Femur (tissue), 1 donor: ENCODE data around the gene HUNK.

ENCODE experiments used
- DNase-seq: peaks from one replicate; pipeline ENCODE4 v3.0.0-alpha.2; 2017

The HUNK gene

DNA sequence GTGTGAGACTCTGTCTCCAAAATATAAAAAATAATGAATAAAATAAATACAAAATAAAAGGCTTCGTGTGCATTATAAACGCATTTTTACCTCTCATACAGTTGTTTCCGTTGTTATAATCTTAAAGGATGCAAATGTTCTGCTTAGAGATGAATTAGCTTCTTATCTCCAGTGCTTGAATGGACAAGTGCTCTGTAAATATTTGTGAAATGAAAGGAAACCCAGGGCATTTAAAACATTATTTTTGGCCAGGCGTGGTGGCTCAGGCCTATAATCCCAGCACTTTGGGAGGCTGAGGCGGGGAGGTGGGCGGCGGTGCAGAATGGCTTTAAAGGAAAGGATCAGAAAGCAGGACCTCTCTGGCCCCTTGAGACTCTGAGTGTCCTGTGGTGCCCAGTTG lies 94.5 kb downstream of the HUNK start:
- no peak for DNase-seq

DNA sequence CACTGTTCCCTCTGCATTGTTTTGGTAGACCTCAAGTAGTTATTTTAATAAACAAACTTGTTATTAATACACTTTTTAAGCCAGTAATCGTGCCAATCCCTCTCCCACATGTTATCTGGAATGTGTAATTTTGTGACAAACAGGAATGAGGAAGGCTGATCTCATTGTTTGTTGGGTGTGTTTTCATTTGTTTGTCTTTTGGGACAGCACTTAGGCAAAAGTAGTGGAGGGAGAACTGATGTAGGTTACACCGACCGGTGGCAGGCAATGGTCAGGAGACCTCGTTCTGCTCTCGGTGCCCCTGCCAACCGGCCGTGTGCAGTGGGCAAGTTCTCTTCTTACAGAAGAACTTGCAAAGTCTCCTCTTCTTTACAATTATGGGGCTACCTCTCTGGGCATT lies 99.8 kb downstream of the HUNK start:
- no peak for DNase-seq

DNA sequence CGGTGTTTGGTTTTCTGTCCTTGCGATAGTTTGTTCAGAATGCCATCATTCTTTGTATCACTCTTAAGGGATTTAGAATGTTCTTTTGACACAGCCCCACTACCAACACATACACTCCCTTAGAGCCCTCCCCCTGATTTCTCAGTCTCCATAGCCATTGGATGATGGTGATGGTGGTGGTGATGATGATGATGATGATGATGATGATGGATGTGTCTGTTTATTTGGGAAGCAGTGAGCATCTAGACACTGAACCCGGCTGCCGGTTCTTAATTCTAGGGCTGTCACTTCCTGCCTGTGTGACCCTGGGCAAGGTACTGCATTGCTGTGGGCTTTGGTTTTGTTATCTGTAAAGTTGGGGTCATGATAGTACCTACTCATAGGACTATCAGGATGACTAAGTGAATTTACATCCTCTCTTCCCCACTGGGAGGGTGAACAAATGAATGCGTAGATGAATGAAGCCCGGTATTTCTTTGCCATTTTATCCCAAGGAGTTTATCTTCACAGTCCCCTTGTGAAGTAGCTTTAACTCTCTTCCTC lies 100.7 kb downstream of the HUNK start:
- DNase-seq, result no peak

DNA sequence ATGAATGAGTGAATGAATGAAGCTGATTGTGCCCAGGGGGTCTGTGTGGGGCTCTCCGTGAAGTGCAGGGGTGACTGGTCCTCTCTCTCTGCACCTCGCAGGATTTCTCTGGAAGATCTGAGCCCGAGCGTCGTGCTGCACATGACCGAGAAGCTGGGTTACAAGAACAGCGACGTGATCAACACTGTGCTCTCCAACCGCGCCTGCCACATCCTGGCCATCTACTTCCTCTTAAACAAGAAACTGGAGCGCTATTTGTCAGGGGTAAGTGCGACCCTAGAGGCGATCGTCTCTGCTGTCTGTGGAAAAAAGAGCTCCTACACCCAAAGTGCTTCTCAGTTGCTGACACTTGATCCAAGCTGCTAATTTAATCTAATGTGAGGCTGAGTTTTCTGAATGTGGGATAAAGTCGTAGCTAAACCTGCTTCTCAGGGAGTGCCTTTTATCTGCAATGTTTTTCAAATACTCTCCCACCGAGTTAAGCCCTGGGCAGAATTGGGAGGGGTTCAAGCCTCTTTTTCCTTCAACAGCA lies 101.7 kb downstream of the HUNK start:
- no peak for DNase-seq

DNA sequence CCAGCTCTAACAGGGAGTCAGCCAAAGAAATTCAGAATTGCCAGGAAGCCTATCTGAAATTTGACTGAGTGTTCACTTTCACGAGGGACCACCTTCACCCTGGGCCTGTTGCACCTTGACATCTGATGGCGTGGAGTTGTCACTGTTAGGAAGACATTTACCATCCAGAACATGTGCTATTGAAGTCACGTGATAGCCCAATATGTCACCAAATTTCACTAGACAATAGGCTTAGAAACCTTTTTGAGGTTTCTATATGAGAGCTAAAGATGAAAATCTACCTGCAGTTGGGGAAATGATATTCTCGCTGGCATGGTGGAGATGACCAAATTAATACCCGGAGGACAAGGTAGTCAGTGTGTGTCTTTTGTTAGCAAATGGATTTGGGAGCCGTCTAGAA lies 102.7 kb downstream of the HUNK start:
- no peak for DNase-seq

DNA sequence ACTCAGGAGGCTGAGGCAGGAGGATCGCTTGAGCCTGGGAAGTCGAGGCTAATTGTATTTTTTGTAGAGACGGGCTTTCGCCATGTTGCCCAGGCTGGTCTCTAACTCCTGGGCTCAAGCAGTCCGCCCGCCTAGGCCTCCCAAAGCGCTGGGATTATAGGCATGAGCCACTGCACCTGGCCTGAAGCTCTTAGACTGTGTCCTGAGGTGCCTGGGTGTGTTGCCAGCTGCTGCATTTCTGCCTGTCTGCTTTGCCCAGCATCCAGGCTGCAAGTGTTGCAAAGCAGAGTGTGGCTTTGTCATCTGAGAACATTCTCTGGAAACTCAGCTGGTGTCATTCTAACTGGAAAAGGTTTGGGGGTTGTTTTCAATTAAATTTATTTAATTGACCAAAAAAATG lies 105.0 kb downstream of the HUNK start:
- DNase-seq, result no peak

DNA sequence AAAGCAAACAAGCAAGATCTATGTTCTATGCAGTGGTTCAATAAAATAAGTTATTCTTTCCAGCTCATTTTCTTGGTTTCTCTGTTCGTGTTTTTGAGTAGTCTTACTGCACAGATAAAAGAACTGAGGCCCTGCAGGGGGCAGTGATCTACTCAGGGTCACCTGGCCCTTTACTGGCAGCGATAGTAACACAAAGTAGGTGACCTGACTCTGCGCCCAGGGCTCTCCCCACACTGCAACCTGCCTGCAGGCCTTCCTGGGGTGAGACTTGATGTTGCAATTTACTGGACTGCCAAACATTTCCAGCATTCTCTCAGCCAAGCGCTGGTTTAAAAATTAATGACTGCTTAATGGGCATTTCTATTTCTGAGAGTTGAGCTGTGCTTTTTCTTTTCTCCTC lies 110.3 kb downstream of the HUNK start:
- no peak for DNase-seq

DNA sequence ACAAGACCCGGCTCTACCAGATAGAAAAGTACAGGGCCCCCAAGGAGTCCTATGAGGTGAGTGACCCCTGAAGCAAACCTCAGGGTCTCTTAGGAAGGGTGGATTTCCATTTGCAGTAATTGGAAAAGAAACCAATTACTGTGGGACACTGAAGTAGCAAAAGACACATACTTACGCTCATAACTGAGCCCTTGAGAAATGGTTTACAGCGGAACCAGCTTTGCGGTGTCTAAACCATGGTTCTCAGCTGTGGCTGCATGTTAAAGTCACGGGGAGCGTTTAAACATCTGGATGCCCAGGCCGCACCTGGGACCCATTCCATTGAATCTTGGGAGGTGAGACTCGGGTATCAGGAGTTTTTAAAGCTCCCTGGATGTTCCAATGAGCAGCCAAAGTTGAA lies 110.7 kb downstream of the HUNK start:
- DNase-seq, result no peak

DNA sequence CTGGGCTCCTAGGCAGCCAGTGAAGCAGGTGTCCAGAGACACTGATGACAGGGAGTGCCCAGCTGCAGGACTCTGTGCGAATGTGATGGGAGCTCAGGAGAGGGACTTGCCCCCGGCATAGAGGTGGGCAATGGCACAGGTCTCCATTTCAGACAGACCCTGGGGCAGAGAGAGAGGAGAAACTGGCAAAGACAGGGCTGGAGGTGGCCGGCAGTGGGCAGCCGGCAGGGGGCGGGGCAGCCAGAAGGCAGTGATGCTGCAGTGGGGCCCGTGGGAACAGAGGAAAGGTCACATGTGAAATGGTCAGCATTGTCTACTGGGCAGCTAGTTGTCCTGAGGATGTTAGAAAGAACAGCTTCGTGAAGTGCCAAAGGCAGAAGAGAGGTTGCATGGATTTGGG lies 112.6 kb downstream of the HUNK start:
- DNase-seq, result no peak

DNA sequence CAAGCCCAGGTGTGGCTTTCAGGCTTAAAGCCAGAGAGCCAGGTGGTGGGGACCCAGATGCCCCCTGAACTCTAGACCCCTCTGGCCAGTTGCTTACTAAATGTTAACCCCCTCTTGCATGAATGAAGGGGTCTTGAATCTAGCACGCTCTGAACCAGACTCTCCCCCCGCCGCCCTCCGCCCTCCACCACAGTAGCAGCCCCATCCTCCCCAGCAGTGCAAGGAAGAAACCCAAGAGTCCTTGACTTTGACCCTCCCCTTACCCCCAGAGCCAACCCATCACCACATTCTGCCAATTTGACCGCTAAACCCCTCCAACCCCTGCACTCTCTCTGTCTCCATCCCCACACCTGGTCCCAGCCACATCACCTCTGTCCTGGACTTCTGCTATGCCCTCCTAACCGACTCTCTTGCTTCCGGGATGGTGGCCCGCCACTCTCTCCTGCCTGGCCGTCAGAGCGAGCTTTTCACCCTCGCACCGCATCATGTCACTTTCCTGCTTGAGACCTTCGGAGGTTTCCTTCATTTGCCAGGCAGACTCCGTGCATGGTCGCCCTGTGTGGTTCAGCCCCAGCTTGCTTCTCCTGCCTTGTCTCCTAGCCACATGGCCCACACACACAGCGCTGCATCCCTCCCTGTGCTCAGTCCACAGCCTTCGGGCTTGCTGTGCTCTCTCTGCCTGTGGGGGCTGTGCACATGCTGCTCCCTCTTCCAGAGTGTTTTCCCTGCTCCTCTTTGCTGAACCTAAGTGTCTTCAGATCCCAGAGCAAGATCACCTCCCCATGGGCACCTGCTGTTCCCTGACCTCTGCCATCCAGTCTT lies 113.4 kb downstream of the HUNK start:
- no peak for DNase-seq

DNA sequence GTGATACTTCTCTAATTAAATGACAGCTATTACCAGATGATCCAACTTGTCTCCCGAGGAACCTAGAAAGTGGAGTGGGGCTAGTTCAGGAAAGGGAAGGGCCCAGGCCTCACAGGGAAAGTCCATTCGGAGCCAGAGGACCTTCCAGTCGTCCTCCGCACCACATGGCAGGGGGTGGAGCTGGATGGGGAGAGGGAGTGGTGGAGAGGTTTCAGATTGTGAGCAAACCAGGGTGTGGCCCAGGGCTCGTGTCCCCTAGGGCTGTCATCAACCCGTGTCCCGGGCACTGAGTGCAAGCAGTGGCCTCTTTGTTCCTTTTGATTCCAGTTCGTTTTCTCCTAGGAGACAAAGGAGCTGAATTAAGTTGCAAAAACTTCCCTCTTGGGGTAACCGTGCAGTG lies 114.9 kb downstream of the HUNK start:
- DNase-seq, result no peak

DNA sequence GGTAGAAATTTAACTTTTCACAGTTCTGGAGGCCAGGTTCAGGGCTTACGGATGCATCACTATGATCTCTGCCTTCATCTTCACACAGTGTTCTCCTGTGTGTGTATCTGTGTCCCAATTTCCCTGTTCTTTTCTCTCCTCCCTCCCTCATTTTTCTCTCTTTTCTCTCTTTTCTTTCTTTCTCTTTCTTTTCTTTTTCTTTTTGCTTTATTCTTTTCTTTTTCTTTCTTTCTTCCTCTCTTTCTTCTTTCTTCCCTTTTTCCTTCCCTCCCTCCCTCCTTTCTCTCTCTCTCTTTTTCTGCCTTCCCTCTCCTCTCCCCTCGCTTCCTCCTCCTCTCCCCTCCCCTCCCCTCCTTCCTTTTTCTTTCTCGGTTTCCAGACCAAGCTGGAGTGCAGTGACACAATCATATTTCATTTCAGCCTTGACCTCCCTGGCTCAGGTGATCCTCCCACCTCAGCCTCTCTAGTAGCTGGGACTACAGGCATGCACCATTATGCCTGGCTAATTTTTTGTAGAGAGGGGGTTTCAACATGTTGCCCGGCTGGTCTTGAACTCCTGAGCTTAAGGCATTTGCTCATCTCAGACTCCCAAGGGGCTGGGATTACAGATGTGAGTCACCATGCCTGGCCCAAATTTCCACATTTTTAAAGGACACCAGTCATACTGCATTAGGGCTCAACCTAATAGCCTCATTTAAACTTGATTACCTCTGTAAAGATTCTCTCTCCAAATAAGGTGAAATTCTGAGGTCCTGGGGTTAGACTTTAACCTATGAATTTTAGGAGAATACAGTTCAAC lies 115.9 kb downstream of the HUNK start:
- no peak for DNase-seq

DNA sequence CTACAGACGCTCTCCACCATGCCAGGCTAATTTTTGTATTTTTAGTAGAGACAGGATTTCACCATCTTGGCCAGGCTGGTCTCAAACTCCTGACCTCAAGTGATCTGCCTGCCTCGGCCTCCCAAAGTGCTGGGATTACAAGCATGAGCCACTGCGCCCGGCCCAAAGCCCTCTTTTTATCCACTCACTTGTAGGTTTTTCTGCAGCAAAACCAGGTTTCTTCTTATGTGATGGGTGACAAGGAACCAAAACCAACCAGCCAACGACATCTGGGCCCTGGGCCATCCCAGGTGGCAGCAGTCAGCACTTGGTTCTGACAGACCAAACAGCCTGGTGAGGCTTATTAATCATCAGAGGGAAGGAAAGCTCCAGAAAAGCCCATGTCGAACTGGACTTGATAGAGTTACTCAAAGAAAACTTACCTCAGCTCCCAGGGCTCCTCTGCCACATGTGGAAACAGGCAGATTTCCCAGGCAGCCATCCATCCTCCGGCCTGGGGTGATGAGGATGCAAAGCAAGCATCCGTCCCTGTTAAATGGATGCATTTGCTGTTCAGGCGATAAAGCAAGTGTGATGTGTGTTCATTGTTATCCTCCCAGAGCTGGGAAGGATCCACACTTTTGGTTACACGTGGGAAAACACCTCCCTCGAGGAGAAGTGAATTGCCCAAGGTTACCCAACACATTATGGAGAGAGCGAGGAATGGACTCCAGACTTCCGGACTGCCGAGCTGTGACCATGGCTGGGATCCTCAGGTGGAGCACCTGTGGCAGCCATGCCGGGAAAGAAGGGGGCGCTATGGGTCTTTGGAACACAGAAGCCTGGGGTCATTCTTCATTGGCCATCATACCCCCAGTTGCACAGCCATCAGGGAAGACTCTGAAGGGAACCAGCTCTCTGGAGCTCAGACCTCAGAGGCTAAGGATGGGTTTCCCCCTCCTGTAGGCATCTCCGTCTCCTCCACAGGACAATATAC lies 118.8 kb downstream of the HUNK start:
- no peak for DNase-seq

DNA sequence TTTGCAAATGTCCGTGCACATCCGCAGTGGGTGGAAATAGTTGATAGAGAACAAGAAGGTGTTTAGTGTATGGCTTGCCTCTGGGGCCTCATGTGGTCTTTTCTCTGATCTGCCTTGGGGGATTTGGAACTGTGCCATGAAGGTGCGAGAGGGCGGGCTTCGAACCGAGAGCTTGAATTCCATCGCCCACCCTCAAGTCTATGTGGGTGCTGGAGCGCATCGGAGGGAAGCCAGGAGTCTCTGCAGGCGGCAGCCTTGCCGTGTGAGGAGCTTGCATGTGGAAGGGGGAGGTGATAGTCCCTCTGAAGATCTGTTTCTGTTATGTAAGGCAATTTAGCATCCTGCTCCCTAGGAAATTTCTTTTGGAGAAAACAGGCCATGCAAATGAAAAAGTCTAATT lies 119.6 kb downstream of the HUNK start:
- DNase-seq, result no peak

DNA sequence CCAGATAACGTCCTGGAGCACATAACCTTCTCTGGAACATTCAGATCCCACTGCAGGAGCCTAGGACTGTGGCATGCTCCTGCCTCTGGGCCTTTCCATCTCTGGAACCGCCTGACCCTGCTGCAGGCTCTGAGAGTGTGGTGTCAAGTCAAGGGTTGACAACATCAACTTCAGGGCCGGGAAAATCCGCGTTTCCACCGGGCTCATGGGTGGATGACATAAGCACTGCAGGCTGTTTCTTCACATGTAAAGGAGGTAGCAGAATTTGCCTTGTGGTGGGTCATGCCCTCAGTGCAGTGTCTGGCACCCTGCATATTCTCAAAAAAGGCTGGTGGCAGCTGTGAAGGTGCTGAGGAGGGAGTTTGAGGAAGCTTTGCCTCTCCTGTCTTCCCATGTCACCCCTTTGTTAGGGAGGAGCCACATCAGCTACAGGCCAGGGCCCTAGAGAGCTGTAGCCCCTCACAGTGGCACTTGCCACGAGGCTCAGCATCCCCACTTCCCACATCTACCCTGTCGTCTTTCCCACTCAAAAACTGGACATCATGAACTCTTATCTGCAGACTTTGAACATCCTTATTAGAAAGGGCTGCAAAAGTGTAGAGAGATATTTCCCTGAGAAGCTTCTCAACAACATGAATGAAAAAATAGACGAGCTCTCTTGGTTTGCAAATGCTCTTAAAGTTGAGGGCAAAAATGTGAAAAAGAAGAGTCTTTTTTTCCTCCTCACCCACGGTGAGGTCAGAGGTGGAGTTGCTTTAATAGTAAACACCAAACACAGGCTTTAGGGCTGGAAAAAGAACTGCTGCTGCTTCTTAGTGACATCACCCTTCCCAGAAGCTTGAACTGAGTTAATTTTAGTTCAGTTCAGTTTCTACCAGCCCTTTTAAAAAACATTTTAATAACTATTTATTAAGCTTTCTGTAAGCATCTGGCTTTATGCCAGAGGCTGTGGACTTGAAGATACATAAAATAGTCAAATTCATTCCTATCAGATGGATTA lies 121.3 kb downstream of the HUNK start:
- no peak for DNase-seq

DNA sequence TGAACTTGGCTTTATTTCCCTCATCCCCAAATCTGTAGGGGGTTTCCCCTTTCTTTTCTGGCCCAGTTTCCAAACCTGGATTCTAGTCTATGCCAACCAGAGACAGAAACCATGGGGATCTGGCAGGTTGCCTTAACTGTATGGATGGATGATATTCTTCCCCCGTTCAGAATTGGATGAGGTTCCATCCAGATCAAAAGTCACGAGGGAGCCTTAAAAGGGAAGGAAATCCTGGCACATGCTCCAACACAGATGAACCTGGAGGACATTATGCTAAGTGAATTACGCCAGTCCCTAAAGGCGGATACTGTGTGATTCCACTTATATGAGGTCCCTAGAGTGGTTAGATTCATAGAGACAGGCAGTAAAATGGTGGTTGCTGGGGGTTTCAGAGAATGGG lies 124.4 kb downstream of the HUNK start:
- DNase-seq, result peak; percentile 73

DNA sequence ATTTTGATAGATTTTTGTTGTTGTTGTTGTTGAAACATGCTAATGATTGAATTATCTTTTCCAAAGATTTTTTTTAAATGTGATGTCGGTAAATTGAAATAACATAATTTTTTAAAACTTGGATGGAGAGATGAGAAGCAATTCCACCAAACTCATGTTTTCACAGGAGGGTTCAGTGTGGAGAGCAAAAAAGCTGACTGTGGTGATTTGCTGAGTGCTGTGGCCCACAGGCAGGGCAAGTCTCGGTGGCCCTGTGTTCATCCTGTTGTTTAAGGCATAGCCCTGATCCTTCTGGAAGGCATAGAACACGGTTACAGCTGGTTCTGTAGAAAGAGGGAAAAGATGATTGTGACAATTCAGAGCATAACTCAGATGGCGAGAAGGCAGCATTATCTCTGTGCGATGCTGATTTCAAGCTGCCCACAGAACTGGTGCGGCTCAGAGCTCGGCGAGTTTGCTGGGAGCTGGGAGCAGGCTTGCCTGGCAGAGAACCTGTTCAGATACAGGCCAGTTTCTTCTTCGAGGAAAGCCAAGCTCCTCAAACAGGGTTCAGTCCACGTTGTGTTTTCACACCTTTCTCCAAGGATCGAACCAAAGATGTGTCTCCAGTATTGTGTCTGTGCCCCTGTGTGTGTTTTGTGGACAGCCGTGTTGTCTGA lies 127.1 kb downstream of the HUNK start:
- DNase-seq, result no peak

DNA sequence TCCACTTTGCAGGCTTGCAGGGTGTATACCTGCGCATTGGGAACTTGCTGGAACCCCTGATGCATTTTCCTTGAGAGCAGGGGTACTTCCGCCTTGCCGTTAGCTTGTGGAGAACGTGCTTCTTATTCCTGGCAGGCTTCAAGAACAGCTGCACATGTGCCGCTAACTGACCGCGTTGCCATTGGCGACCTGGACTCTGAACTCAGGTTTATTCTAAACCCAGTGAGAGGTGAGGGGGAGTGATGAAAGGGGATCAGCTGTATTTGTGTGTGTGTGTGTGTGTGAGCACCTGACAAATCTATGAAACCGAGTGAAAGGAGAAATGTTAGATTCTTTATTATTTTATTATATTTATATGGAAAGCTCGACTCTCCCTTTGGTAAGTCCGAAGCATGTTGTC lies 128.6 kb downstream of the HUNK start:
- peak; percentile 82 for DNase-seq

DNA sequence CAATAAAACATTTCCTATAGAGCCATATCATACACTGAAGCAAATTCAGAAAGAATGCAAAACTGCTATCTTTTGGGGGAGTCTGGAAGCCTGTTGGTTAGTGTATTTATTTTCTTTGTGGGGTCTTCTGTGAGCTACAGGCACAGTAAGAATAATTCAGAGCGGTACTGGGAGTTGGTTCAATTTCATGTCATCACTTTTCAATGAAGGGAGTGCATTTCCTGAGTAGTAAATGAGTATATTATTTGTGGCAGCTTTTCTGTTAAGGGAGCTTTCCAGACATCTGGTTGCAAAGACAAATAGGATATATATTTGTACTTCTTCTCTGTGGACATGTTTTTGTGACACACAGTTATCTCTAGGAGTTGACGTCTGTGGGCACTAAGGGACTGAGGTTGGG lies 130.6 kb downstream of the HUNK start:
- no peak for DNase-seq

DNA sequence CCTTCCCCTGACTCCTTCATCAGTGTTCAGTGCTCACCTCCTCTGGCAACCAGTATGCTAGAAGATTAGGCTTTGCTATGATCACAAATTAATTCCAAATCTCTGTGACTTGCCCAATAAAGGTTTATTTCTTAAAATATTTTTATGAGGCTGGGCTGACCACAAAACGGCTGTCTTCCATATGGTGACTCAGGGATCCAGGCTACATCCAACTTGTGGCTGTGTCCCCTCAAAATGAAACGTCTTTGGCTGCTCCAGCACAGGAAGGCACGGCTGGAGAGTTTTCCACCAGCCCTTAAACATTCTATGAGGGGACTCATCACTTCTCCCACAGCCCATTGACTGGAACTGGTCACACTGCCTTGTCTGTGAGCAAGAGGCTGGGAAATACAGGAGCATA lies 131.5 kb downstream of the HUNK start:
- no peak for DNase-seq

DNA sequence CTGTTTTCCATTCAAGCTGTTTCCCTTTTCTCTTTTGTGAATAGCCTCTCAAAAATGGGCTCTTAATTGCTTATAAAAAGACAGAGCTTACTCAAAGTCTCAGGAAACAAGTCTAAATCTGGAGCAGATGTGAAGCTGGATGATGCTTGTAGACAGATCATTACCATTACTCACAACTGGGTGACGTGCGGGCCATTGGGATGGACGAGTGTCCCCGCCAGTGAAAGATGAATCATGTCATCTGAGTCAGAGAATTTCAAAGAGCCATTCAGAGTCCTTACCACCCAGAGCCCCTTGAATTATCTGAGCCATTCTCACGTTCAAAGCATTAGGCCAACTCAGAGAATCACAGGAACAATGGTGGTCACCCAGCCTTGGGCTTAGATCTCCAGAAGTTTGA lies 134.6 kb downstream of the HUNK start:
- no peak for DNase-seq
